Midbrain (tissue), 1 donor: Measurements from ENCODE around the gene HOXB8.

ENCODE experiments used
- DNase-seq: peaks from one replicate; lab custom pipeline; 2025; lab: John Stamatoyannopoulos, UW

The HOXB8 gene

DNA sequence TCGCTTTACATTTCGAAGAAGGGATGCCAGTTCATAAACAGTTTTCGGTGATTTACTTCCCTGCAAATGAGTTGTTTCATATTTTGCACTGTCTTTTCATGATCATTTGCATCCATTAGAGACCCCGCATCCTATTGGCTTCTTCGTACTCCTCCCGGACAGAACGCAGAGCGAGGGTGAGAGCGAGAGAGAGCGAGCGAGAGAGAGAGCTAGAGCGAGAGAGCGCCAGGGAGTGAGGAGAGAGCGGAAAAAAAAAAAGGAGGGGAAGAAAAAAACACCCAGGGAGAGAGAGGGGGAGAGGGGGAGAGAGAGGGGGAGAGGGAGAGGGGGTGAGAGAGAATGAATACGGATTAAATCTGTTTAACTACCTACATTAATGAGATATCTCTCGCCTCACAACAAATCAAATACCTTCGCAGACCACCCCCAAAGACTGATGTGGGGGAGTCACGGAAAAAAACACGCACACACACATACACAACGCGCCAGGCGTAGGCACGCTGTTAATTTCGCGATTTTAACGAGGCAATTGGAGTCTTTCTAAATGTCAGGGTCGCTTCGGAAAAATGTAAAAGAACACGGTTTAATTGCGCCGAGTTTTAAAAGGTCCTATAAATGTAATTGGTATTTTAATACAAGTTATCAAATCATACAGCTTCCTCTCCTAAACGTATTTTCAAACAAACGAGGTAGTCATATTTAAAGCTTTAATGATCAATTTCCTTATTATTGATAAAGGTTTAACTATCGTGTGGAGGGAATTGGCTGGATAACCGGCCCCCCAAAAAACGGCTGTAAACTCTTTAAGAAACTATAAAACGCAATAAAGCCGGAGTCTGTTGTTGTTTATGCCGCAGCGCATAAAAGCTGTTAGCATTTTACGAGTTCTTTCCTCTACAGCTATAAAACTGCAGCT, at the start of gene HOXB8:
Gene HOXB8 (minus strand): TSS at position 246 of the 916 bp plus-strand sequence. CDS start 588 bp downstream, outside the sequence.
- DNase-seq, result no peak

DNA sequence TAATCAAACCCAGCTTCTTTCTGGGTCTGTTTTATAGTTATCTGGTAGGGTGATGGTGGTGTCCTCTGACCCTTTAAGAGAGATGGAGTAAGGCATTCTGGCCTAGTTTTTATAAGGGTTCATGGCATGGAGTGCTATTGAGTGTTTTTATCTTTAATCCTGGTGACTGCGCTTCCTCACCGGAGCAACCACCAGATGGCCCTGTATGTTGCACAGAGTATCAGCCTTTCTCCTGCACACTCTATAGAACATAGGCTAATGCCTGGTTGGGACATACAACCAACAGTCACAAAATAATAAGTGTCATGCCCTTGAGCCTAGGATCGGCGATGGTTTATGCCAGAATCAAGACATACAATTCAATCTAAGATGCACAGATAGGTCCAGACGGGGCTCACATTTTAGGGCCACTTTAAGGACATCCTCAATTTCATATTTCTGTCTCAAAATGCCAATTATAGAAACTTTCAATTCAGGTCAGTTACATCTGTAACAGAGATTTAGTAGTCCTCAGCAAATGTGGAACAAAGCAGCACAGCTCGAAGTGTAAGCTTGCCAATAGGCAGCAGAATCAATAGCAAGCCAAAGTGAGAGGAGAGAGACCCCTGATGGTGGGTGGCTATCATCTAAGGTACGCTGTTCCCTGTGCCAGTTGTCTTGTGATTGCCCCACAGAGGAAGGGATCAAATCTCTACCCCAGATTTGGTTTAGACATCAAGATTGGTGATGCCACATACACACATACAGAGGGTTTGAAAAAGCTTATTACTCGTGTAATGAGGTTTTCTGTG, 48.2 kb upstream of the HOXB8 start:
- no peak for DNase-seq

- no peak for DNase-seq
Observed at GRCh38 chr17:48655913-48656312, 40.8 kb upstream of the HOXB8 start.

DNA sequence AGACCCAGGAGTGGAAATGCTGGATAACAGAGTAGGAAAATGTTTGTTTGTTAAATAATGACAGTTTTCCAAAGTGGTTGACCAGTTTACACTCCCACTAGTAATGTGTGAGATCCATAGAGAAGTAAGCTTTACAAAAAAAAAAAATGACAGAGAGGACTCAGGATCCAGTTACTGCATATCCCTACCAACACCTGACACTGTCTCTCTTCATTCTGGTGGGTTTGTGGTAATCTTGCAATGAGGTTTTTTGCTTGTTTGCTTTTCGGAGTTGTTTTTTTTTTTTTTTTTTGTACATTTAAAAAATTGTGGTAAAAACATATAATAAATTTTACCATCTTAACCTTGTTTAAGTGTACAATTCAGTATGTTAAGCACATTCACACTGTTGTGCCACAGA, 34.6 kb upstream of the HOXB8 start:
- no peak for DNase-seq

- no peak for DNase-seq
Observed at GRCh38 chr17:48647963-48648245, 32.8 kb upstream of the HOXB8 start.

GRCh38 chr17:48647103-48647962, 32.2 kb upstream of the HOXB8 start:
- no peak for DNase-seq

GRCh38 chr17:48646183-48647102, 31.4 kb upstream of the HOXB8 start:
- no peak for DNase-seq

DNA sequence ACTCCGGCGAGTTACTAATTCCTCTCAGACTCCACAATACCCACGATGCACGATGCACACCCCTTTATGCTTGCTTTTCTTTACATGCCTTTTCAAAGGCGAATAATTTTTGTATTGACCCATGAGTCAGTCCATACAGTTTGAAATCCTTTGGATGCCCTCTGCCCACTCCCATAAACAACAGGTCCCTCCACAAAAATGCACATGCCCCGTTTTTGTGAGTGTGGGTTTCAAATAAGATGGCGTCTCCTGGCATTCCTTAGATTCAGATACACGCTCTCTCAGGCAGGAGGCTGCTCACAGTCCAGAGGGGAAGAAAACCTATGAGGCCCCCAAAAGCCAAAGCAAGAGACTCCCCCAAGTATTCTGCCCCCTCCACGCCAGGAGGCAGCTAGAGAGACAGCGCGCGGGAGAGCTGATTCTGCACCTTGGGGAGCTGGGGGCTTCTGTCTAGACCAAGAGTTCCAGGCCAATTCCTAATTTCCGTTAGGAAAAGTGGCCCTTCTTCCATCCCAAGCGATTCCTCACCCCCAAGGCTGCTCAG, 30.6 kb upstream of the HOXB8 start:
- DNase-seq, result no peak

DNA sequence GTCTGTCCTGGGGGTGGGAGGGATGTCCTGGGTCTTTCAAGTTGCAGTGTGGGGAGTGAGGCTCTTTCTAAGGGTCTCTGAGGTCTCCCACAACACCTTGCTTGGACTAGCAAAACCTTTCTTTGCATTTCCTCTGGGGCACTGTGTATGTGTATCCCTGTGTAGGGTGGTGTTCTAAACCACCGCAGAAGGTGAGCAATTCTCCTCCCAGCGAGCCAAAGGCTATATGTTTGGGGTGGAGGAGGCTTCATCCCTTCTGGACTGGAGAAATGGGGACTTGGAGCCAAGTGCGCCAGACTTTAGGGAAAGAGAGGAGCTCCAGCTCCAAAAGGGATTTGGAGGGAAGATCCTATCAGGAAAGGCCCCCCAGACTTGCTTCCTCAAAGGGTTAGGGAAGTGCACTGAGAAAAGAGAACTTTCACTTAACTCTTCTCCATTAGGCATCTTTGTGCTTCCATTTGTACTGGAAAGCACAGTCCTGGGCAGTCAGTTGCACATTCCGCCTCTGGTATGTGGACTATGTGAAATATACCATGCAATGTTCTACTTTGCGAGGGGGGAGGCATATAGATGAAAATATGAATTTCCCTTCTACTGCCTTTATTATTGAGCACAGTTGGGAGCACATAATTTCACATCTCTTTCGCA, 29.9 kb upstream of the HOXB8 start:
- no peak for DNase-seq

DNA sequence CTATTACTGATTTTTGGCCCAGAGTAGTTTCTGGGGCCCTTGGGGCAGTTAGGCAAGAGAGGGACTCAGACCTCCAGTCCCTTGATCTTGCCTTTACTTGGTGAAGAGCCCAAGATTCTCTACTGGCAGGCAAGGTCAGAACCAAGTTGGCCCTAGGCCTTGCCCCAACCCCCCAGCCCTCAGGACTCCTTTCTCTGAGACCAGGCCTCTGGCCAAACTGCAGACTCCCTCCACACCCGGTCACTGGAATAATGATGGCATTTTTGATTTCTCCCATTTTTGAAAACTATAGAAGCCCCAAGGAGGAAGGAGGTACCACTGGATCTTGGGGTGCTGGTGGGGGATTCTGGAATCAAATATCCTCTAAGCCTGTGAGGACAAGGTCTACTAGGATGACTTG, 29.1 kb upstream of the HOXB8 start:
- no peak for DNase-seq

- DNase-seq, result no peak
Observed at GRCh38 chr17:48643697-48644012, 28.6 kb upstream of the HOXB8 start.

GRCh38 chr17:48642843-48643696, 28.0 kb upstream of the HOXB8 start:
- no peak for DNase-seq

- no peak for DNase-seq
Observed at GRCh38 chr17:48642059-48642842, 27.2 kb upstream of the HOXB8 start.

DNA sequence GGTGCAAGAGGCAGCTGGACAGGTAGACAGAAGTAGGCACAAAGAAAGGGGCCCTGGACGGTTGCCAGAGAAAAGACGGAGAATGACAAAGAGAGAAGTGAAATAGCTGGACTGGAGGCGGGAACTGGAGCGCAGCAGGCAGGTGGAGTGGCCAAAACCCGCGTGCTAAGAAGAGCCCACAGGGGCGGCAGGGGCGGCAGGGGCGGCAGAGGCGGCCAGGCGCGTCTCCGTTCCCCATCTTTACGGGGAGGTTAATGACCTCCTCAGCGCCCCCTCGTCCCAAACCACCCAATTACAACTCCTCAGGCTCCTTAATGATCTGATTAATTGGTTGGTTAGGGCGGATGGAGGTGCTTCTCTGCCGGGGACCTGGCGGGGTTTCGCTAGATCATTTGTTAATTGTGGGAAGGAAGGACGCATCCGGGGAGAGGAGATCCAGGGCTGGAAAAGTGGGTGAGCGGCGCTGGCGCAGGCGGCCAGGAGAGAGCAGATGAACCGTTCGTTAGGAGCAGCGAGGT, 26.5 kb upstream of the HOXB8 start:
- no peak for DNase-seq

DNA sequence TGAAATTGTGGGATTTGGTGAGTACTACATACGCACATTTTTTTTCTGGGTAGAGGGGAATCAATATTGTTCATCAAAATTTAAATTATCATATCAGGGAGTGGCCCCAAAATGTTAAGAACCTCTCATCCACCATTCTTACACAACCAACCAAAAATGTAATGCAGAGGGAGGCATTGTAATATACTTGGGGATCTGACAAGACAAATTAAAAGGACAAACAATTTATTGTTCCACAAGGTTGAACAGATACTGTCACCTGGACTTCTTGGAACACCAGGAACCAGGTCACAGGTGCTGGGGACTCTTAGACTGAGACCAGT, 25.7 kb upstream of the HOXB8 start:
- DNase-seq, result no peak

DNA sequence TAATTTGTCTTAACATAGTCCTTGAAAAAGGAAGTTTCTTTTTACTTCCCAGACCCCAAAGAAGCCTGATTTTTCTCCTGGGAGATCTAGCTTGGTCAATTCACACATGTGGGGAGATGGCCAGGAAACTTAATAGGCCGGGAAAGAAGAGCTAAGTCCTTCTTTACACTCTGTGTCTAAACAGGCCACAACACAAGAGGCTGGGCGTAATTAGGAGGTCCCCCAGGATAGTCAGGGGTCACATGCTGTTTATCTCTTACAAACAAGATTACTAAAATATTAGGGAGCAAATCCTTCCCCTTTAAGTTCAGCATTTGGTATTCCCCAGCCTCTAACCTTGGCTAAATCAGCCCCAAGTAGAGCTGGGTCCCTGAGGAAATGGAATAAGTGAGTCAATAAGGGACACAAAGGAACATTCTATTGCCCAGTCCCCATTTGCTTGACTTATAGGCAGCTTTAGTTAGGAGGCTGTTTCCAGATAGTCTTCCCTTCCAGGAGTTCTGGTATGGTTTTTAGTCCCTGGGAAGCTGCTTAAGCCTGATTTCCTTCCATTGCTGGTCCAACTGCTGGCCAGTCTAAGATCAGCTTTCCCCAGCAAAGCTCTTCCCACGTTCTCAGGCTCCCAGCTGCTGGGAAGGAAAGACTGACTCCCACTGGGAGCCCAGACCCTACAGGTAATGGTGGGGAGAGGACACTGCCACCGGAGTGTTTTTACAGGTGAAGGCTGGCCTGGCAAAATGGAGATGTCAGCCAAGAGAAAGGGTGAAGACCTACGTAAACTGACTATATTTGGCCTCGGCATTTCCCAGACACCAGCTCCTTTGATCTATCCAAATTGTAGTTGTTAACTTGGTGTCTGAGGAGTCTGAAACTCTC, 25.1 kb upstream of the HOXB8 start:
- no peak for DNase-seq

DNA sequence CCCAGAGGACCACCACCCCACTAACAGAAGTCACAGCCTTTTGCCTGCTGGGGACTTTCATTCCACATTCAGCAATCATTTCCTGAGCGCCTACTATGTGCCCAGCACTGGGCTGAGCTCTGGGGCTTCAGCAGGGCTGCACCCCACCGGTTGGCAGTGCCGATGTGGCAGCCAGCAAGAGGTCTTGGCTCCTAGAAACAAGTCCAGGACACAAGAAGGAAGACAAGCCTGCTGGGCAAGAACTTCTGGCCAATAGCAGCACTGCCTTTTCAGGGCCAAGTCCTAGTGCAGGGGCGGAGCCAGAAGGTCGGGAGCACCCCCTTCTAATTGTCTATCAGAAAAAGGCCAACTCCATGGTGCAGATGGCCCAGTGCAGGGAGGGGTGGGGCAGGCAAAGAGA, 24.0 kb upstream of the HOXB8 start:
- no peak for DNase-seq
